Activated CD4-positive, alpha-beta T cell treated with anti-CD3 and anti-CD28 coated beads, Interleukin-2, amount 10 ng/mL, durations not matched to agents 7 days and 5 days (primary cell): Measurements from ENCODE around the gene ST3GAL2. TPM values are rescaled to one million over a fixed set of nuclear protein-coding genes. Genes with fewer than 3 reads are reported as not detected.
"Not testable (repeated sequence)": the region's sequence is repeated elsewhere in the genome, so short reads cannot be mapped to it uniquely, and the experiment has no call there.

ENCODE experiments used
- CTCF ChIA-PET: fragments of 350-600 bp; sonication (Branson Sonifier 250); formaldehyde crosslinking; loops from one replicate; lab custom pipeline; 2021; ENCODE audit warnings: antibody characterized with exemption; lab: Charles Lee
- POLR2A ChIA-PET: fragments of 350-600 bp; sonication (Branson Sonifier 250); formaldehyde crosslinking; loops from one replicate; lab custom pipeline; 2021; ENCODE audit warnings: antibody characterized with exemption; lab: Charles Lee
- DNase-seq: peaks from one replicate; pipeline ENCODE4 v3.0.0-alpha.2; 2020
- H3K27ac Mint-ChIP-seq: one replicate; pipeline ENCODE4 v1.8.0; 2021; ENCODE audit warnings: mild to moderate bottlenecking, moderate library complexity, mixed read lengths
- H3K27me3 Mint-ChIP-seq: one replicate; pipeline ENCODE4 v1.8.0; 2021; ENCODE audit warnings: mixed read lengths
- H3K36me3 Mint-ChIP-seq: one replicate; pipeline ENCODE4 v1.8.0; 2021; ENCODE audit warnings: low read depth, mixed read lengths
- H3K4me1 Mint-ChIP-seq: one replicate; pipeline ENCODE4 v1.8.0; 2021; ENCODE audit warnings: mixed read lengths
- H3K4me3 Mint-ChIP-seq: one replicate; pipeline ENCODE4 v1.8.0; 2021; ENCODE audit warnings: mild to moderate bottlenecking, moderate library complexity, mixed read lengths
- H3K9me3 Mint-ChIP-seq: one replicate; pipeline ENCODE4 v1.8.0; 2021; ENCODE audit warnings: mixed read lengths
- total RNA-seq, 2 experiments: library from RNA; stranded (reverse); gene quantifications; one replicate each; pipeline ENCODE4 v1.2.3, GENCODE V29; 2021

Gene ST3GAL2
- total RNA-seq, 2 experiments from 2014 or later = 24.5 to 25.6 TPM

DNA sequence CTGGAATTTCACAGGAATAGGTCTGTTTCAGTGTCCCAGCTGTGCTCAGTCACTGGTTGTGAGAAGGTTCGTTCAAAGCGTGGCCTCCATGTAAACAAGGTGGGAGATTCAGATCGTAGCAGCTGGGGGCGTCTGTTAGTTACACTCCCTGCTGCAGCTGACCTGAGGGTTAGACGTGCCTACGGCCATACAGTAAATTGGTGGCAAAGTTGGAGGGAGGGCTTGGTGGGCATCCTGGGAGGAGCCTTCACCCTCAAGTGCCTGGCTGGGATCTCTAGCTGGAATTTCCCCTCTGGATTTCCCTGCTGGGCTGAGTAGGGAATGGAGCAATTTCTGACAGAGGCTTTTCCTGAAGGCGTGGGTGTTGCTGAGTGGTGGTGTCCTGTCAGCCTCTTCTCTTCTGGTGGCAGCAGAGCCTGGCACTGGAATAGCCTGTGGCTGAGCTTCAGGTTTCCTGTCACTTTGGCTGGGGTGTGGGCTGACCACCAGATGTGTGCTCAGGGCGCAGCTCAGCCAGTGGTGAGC, 21.9 kb upstream of the ST3GAL2 start:
- no peak overlapping the region for H3K4me3 Mint-ChIP-seq
- H3K36me3 Mint-ChIP-seq = no peaks in the 10 kb centered on the region
- ChIA-PET POLR2A (no interaction called here), CTCF (interaction anchor here (1.0 to 1.6 kb wide), 3 partner anchors 8 to 31 kb away, joined by 3 to 4 read pairs (median 3); no protein-coding TSS in a partner anchor)
- H3K27me3 Mint-ChIP-seq = no peaks in the 10 kb centered on the region
- H3K27ac Mint-ChIP-seq = no peak overlapping the region
- DNase-seq = no peak
- H3K9me3 Mint-ChIP-seq = no peaks in the 10 kb centered on the region
- H3K4me1 Mint-ChIP-seq = peaks cover 4% of the 10 kb centered on the region

DNA sequence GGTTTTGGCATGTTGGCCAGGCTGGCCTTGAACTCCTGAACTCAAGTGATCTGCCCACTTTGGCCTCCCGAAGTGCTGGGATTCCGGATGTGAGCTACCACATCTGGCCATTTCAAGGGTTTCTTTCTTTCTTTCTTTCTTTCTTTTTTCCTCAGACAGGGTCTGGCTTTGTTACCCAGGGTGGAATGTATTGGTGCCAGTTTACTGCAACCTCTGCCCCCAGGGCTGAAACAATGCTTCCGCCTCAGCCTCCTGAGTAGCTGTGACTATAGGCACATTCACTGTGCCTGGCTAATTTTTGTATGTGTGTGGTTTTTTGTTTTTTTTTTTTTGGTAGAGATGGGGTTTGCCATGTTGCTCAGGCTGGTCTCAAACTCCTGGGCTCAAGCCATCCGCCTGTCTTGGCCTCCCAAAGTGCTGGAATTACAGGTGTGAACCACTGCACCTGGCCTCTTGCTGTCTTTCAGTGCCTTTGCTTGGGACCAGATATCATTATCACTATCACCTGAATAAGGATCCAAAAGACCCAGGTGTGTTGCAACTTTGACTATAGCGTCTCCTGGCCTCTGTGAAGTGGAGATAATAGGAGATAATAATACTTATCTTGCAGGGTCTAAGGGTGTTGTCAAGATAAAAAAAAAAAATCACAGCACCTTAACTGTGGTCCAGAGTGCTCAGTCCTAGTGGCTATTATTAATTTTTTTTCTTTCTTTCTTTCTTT, 18.7 kb upstream of the ST3GAL2 start:
- peak overlapping the region; percentile 4 for H3K27ac Mint-ChIP-seq
- H3K4me1 Mint-ChIP-seq = peaks cover 21% of the 10 kb centered on the region
- no peaks in the 10 kb centered on the region for H3K27me3 Mint-ChIP-seq
- H3K9me3 Mint-ChIP-seq = no peaks in the 10 kb centered on the region
- H3K4me3 Mint-ChIP-seq = no peak overlapping the region
- DNase-seq = no peak
- ChIA-PET CTCF (no interaction called here), POLR2A (no interaction called here)
- no peaks in the 10 kb centered on the region for H3K36me3 Mint-ChIP-seq

DNA sequence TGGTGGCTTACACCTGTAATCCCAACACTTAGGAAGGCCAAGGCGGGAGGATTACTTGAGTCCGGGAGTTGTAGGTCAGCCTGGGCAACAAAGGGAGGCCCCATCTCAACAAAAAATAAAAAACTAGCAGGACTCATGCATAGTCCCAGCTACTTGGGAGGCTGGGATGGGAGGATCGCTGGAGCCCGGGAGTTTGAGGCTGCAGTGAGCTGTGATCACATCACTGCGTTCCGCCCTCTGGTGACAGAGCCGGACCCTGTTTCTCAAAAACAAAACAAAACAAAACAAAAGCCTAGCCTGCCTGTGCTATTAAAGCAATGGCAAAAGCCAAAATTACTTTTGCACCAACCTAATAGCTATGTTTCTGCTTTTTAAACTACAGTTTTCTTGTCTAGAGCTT, 17.0 kb upstream of the ST3GAL2 start:
- no peak for DNase-seq
- no peaks in the 10 kb centered on the region for H3K36me3 Mint-ChIP-seq
- no peak overlapping the region for H3K27ac Mint-ChIP-seq
- peak overlapping the region; percentile 90 for H3K4me3 Mint-ChIP-seq
- ChIA-PET CTCF (interaction anchor here (0.7 to 1.3 kb wide), 4 partner anchors 11 to 670 kb away, joined by 3 read pairs; no protein-coding TSS in a partner anchor), POLR2A (no interaction called here)
- H3K9me3 Mint-ChIP-seq = no peaks in the 10 kb centered on the region
- peaks cover 22% of the 10 kb centered on the region for H3K4me1 Mint-ChIP-seq
- H3K27me3 Mint-ChIP-seq = no peaks in the 10 kb centered on the region

DNA sequence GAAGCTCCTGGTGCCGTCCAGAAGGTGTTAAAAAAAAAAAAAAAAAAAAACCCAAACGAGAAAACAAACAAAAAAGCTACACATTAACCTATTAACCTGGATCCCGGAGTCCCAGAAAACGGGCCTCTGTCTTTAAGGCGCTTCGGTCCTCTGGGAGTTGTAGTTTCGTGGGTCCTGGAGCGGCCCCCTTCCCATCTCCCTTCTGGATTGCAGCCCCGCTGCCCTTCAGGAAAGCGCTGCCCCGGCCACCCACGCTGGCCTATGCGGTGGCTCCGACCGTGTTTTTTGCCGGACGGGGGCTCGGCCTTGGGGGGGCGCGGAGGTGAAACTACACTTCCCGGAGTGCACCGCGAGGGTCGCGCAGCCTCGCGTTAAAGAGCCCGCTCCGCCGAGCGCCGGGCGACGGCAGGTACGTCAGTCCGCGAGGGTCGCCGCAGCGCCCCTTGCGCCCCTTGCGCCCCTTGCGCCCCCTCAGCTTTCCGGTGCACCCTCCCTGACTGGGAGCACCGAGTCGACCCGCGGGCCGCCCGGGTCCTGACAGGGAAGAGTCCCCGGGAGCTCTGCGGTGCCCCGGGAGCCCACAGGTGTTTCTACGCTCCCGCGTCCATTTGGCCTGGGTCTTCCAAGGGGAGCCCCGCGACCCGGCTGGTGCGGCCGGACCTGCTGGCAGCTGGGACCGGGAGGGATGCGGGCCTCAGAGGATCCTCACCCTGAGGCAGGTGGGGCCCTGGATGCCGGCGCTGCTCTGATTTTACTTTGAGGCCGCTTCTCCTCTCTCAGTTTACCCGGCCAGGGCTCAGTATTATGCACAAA, 15.5 kb upstream of the ST3GAL2 start, which contains the start of gene FCSK:
Gene FCSK (plus strand): TSS at position 374 of the 813 bp plus-strand sequence. CDS start 8,596 bp downstream, outside the sequence.
- H3K9me3 Mint-ChIP-seq = no peaks in the 10 kb centered on the region

DNA sequence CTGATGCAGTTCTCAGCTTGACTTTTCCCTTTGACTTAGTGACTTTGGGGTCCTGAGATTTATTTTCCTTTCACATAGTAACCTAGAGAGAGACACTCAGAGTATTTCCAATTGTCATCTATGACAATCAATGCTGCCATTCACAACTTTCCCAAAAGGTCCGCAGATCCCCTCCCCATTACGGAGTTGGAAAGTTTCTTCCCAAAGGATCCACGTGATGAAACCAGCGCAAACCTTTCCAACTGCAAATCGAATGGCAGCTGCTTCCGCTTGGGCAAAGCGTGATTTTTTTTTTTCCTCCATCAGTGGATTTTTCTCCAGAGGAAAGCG, 15.0 kb upstream of the ST3GAL2 start:
- peak overlapping the region; percentile 89 for H3K27ac Mint-ChIP-seq
- POLR2A ChIA-PET = no interaction called here
- H3K4me3 Mint-ChIP-seq = peak overlapping the region; percentile 90
- H3K9me3 Mint-ChIP-seq = no peaks in the 10 kb centered on the region
- no peaks in the 10 kb centered on the region for H3K36me3 Mint-ChIP-seq
- no peak for DNase-seq
- H3K27me3 Mint-ChIP-seq = no peaks in the 10 kb centered on the region
- peaks cover 24% of the 10 kb centered on the region for H3K4me1 Mint-ChIP-seq
- CTCF ChIA-PET = interaction anchor here (0.6 to 1.4 kb wide), 4 partner anchors 14 to 60 kb away, joined by 3 to 4 read pairs (median 3); partner anchors contain the start of gene ST3GAL2

More for the DNA sequence above, 15.5 kb upstream of the ST3GAL2 start, which contains the start of gene FCSK:
- Mint-ChIP-seq H3K27ac (peak within 1 kb of the TSS; percentile 89), H3K27me3 (no peaks in the 10 kb centered on the region), H3K36me3 (no peaks in the 10 kb centered on the region), H3K4me1 (peaks cover 24% of the 10 kb centered on the region), H3K4me3 (peak within 1 kb of the TSS; percentile 90)
- peak; percentile 63 for DNase-seq
- CTCF ChIA-PET = interaction anchor here (0.7 to 1.6 kb wide), 4 partner anchors 14 to 60 kb away, joined by 3 to 5 read pairs (median 4); no protein-coding TSS in a partner anchor
- POLR2A ChIA-PET = interaction anchor here (0.7 kb wide), 1 partner anchor 74 kb away, joined by 3 read pairs; no protein-coding TSS in a partner anchor

DNA sequence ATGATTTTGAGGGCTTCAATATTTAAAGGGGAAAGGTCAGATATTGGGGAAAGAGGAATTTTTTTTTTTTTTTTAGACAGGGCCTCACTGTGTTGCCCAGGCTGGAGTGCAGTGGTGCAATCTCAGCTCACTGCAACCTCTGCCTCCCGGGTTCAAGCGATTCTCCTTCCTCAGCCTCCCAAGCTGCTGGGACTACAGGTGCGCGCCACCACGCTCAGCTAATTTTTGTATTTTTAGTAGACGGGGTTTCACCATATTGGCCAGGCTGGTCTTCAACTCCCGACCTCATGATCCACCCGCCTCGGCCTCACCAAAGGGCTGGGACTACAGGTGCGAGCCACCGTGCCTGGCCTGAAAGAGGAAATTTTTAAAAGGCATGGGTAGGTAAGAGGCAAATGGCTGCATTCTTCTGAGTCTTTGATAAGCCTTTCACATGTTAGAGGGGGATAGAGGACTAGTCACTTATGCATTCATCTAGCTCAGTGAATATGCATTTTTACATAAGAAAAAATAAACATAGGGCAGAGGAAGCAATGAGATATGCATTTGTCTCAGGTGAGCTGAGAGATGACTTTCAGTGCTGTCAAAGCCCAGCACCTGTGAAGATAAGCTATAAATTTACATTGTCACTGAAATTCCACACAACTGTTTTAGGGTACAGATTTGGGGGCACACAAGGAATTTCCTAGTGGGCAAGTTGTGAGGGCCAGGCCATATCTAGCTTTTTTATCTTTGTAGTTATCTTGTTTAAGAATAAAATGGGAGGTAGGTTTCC, 14.4 kb upstream of the ST3GAL2 start:
- no peaks in the 10 kb centered on the region for H3K36me3 Mint-ChIP-seq
- DNase-seq = no peak
- peak overlapping the region; percentile 90 for H3K4me3 Mint-ChIP-seq
- H3K9me3 Mint-ChIP-seq = no peaks in the 10 kb centered on the region
- ChIA-PET POLR2A (interaction anchor here (0.5 kb wide), 1 partner anchor 70 kb away, joined by 4 read pairs; the partner anchor contains the start of gene COG4), CTCF (interaction anchor here (0.6 to 1.4 kb wide), 3 partner anchors 13 to 16 kb away, joined by 3 to 4 read pairs (median 3); partner anchors contain the start of gene ST3GAL2)
- H3K27ac Mint-ChIP-seq = peak overlapping the region; percentile 89
- peaks cover 24% of the 10 kb centered on the region for H3K4me1 Mint-ChIP-seq
- no peaks in the 10 kb centered on the region for H3K27me3 Mint-ChIP-seq

DNA sequence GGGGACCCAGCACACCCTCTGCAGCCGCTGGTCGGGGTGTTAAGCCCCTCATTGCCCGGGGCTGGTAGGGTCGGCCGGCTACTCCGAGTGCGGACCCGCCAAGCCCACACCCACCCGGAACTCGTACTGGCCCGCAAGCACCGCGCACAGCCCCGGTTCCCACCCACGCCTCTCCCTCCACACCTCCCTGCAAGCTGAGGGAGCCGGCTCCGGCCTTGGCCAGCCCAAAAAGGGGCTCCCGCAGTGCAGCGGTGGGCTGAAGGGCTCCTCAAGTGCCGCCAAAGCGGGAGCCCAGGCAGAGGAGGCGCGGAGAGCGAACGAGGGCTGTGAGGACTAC, 12.1 kb upstream of the ST3GAL2 start:
- CTCF ChIA-PET = interaction anchor here (0.6 kb wide), 1 partner anchor 8 kb away, joined by 4 read pairs; no protein-coding TSS in a partner anchor
- DNase-seq, H3K27ac Mint-ChIP-seq, H3K4me3 Mint-ChIP-seq, H3K9me3 Mint-ChIP-seq, POLR2A ChIA-PET, H3K36me3 Mint-ChIP-seq, H3K27me3 Mint-ChIP-seq: not testable (repeated sequence)
- peaks cover 21% of the 10 kb centered on the region for H3K4me1 Mint-ChIP-seq

DNA sequence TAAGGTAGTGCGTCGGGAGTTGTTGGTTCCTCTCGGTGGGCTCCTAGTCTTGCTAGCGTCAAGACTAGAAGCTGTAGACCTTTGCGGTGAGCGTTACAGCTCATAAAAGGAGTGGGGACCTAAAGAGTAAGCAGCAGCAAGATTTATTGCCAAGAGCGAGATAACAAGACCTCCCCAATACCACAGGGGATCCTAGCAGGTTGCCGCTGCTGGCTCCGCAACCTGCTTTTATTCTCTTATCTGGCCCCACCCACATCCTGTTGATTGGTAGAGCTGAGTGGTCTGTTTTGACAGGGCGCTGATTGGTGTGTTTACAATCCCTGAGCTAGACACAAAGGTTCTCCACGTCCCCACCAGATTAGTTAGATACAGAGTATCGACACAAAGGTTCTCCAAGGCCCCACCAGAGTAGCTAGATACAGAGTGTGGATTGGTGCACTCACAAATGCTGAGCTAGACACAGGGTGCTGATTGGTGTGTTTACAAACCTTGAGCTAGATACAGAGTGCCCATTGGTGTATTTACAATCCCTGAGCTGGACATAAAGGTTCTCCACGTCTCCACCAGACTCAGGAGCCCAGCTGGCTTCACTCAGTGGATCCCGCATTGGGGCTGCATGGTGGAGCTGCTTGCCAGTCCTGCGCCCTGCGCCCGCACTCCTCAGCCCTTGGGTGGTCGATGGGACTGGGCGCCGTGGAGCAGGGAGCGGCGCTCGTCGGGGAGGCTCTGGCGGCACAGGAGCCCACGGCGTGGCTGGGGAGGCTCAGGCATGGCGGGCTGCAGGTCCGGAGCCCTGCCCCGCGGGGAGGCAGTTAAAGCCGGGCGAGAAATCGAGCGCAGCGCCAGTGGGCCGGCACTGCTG, 11.5 kb upstream of the ST3GAL2 start:
- CTCF ChIA-PET = interaction anchor here (0.6 to 1.3 kb wide), 4 partner anchors 11 to 70 kb away, joined by 3 to 4 read pairs (median 3); no protein-coding TSS in a partner anchor
- DNase-seq, H3K4me3 Mint-ChIP-seq, POLR2A ChIA-PET, H3K36me3 Mint-ChIP-seq, H3K9me3 Mint-ChIP-seq, H3K27me3 Mint-ChIP-seq, H3K27ac Mint-ChIP-seq: not testable (repeated sequence)
- H3K4me1 Mint-ChIP-seq = peaks cover 17% of the 10 kb centered on the region

DNA sequence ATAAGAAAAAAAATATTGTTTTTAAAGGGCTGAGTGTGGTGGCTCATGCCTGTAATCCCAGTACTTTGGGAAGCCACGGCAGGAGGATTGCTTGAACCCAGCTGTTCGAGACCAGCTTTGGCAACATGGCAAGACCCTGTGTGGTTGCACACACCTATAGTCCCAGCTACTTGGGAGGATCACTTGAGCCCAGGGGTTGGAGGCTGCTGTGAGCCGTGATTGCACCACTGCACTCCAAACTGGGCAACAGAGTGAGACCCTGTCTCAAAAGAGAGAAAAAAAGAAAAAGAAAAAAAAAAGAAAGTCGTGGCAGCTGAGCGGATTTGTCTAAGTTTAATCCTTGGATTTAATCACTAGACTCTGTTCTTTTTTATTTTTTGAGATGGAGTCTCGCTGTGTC, 9.2 kb upstream of the ST3GAL2 start:
- no peak overlapping the region for H3K4me3 Mint-ChIP-seq
- no peak overlapping the region for H3K27ac Mint-ChIP-seq
- no peaks in the 10 kb centered on the region for H3K36me3 Mint-ChIP-seq
- H3K9me3 Mint-ChIP-seq = no peaks in the 10 kb centered on the region
- DNase-seq = no peak
- ChIA-PET POLR2A (no interaction called here), CTCF (interaction anchor here (0.6 kb wide), 1 partner anchor 74 kb away, joined by 5 read pairs; no protein-coding TSS in a partner anchor)
- peaks cover 11% of the 10 kb centered on the region for H3K4me1 Mint-ChIP-seq
- H3K27me3 Mint-ChIP-seq = peaks cover 3% of the 10 kb centered on the region

DNA sequence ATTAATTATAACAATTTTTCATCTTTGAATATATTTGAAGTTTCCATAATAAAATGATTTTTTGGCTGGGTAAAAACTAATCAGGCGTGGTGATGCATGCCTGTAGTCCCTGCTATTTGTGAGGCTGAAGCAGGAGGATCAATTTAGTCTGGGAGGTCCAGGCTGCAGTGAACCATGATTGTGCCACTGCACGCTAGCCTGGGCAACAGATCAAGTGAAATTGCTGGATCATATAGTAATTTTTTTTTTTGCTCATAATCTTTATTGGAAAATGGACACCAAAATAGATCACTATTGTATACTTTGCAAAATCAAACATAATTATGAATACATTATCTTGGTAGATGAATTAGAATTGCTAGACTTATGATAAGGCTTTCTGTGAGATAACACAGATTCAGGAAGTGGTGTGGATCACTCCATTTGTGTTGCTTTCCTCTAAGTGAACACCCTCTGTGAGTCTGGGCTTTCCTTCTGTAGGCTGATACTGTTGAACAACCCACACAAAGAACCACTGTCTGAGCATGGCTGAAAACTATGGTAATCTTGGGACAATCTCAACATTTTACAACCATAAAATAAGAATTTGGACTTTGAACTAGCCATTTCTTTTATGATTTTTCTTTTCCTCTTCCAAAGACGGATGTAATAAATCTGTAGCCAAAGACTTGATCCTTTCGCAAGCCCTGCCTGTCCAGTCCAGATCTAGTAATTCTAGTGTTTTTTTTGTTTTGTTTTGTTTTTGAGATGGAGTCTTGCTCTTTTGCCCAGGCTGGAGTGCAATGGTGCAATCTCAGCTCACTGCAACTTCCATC, 5.6 kb upstream of the ST3GAL2 start:
- Mint-ChIP-seq H3K36me3 (no peaks in the 10 kb centered on the region), H3K4me3 (no peak overlapping the region), H3K27ac (no peak overlapping the region), H3K9me3 (no peaks in the 10 kb centered on the region), H3K27me3 (peaks cover 3% of the 10 kb centered on the region), H3K4me1 (peaks cover 8% of the 10 kb centered on the region)
- ChIA-PET CTCF (interaction anchor here (1.7 kb wide), 1 partner anchor 29 kb away, joined by 4 read pairs; no protein-coding TSS in a partner anchor), POLR2A (no interaction called here)
- DNase-seq = no peak
